NT2/D1 (cell line): ENCODE measurements around the gene PPP4R2.

ENCODE experiments used
- SUZ12 ChIP-seq: IDR thresholded peaks from 2 replicates; pipeline ENCODE4 v1.6.1; 2011; ENCODE audit not compliant: insufficient read length, insufficient read depth; ENCODE audit errors: extremely low read depth
- YY1 ChIP-seq: IDR thresholded peaks from 2 replicates; pipeline ENCODE4 v1.6.1; 2011; ENCODE audit not compliant: insufficient read length, insufficient read depth
- ZNF274 ChIP-seq: IDR thresholded peaks from 2 replicates; pipeline ENCODE4 v1.6.1; 2011; ENCODE audit warnings: mild to moderate bottlenecking, low read depth, low read length

- no peak for TF ChIP-seq ZNF274
- TF ChIP-seq SUZ12: no peak
- TF ChIP-seq YY1: no peak
Observed at GRCh38 chr3:73056014-73056844, 59.6 kb downstream of the PPP4R2 start.
